ENCODE measurements around the gene SOWAHA. TPM values are rescaled to one million over a fixed set of nuclear protein-coding genes. Genes with fewer than 3 reads are reported as not detected.
"Not testable (repeated sequence)": the region's sequence is repeated elsewhere in the genome, so short reads cannot be mapped to it uniquely, and the experiment has no call there.

SOWAHA gene
- total RNA-seq, 1 experiment from 2014 or later: 0.20 TPM

GRCh38 chr5:132804219-132804618 is 8.9 kb upstream of the SOWAHA start:
- H4K8ac ChIP-seq (replicated peaks; ENCODE audit: insufficient read length, low read depth, low read length); H3K9me3 ChIP-seq (ENCODE audit: control insufficient read depth, low read depth, low read length); H3K36me3 Mint-ChIP-seq (ENCODE audit: insufficient read depth in 1 of 3, low read depth in 3 of 3); H4K20me1 ChIP-seq (ENCODE audit: control insufficient read depth, insufficient read depth, insufficient read length); H3K79me1 ChIP-seq (ENCODE audit: insufficient read depth, low read depth, low read length, poor library complexity, severe bottlenecking); H3K56ac ChIP-seq (ENCODE audit: insufficient read length, low read depth, low read length); H2AK5ac ChIP-seq (ENCODE audit: insufficient read length, low read length); H3K14ac ChIP-seq (ENCODE audit: insufficient read depth, low read length); H3K23me2 ChIP-seq (ENCODE audit: insufficient read length, low read depth, low read length, poor library complexity, severe bottlenecking); H3K79me2 ChIP-seq (ENCODE audit: insufficient read depth, low read length); H3K4me3 Mint-ChIP-seq; H2BK15ac ChIP-seq (ENCODE audit: low read depth, low read length); H3K27ac ChIP-seq (ENCODE audit: insufficient read length, low read depth, low read length); H2BK12ac ChIP-seq (ENCODE audit: insufficient read length, low read depth, low read length); H2BK5ac ChIP-seq (ENCODE audit: insufficient read length, low read length); H3K27ac Mint-ChIP-seq; H3T11ph ChIP-seq (ENCODE audit: low read length); H3K23ac ChIP-seq (ENCODE audit: insufficient read length, low read depth, low read length); H4K91ac ChIP-seq (ENCODE audit: insufficient read length, low read depth, low read length); H2BK120ac ChIP-seq (ENCODE audit: low read depth, low read length, poor library complexity, severe bottlenecking); H2BK20ac ChIP-seq (ENCODE audit: low read depth, low read length, poor library complexity, severe bottlenecking); H3K27me3 ChIP-seq (ENCODE audit: insufficient read depth, low read length); H3K4ac ChIP-seq (ENCODE audit: low read depth, low read length); H3K4me2 ChIP-seq (ENCODE audit: insufficient read depth, insufficient read length, low read length); H2AFZ ChIP-seq (ENCODE audit: low read length); H4K5ac ChIP-seq (ENCODE audit: insufficient read length, low read depth, low read length); H3K9me3 Mint-ChIP-seq; H3K9ac ChIP-seq (ENCODE audit: extremely low read depth, insufficient read length, low read length); DNase-seq; H3K18ac ChIP-seq (ENCODE audit: insufficient read length, low read depth, low read length); H3K4me1 ChIP-seq (ENCODE audit: insufficient read depth, low read length): not testable (repeated sequence)
- WGBS (ENCODE audit: extremely low coverage, insufficient read length, low lambda C conversion rate): no CpG with 5 or more reads among the region's 1 CpG
- Mint-ChIP-seq H3K4me1 (peaks cover 9 to 15% of the 10 kb centered on the region in 2 experiments), H3K27me3 (ENCODE audit: low read depth) (peaks cover 32% of the 10 kb centered on the region)

DNA sequence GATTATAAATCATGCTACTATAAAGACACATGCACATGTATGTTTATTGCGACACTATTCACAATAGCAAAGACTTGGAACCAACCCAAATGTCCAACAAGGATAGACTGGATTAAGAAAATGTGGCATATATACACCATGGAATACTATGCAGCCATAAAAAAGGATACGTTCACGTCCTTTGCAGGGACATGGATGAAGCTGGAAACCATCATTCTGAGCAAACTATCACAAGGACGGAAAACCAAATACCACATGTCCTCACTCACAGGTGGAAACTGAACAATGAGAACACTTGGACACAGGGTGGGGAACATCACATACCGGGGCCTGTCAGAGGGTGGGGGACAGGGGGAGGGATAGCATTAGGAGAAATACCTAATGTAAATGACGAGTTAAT is 7.2 kb upstream of the SOWAHA start:
- H3K79me1 ChIP-seq (ENCODE audit: insufficient read depth, low read depth, low read length, poor library complexity, severe bottlenecking); H4K5ac ChIP-seq (ENCODE audit: insufficient read length, low read depth, low read length); H2BK5ac ChIP-seq (ENCODE audit: insufficient read length, low read length); H3K9me3 Mint-ChIP-seq; H4K20me1 ChIP-seq (ENCODE audit: control insufficient read depth, insufficient read depth, insufficient read length); H3K18ac ChIP-seq (ENCODE audit: insufficient read length, low read depth, low read length); H3K9ac ChIP-seq (ENCODE audit: extremely low read depth, insufficient read length, low read length); H3K23ac ChIP-seq (ENCODE audit: insufficient read length, low read depth, low read length); H2BK120ac ChIP-seq (ENCODE audit: low read depth, low read length, poor library complexity, severe bottlenecking); H4K91ac ChIP-seq (ENCODE audit: insufficient read length, low read depth, low read length); H2AFZ ChIP-seq (ENCODE audit: low read length); H2BK20ac ChIP-seq (ENCODE audit: low read depth, low read length, poor library complexity, severe bottlenecking); H2AK5ac ChIP-seq (ENCODE audit: insufficient read length, low read length); DNase-seq; H3K79me2 ChIP-seq (ENCODE audit: insufficient read depth, low read length); H3K4me1 ChIP-seq (ENCODE audit: insufficient read depth, low read length); H3K23me2 ChIP-seq (ENCODE audit: insufficient read length, low read depth, low read length, poor library complexity, severe bottlenecking); H2BK12ac ChIP-seq (ENCODE audit: insufficient read length, low read depth, low read length); H2BK15ac ChIP-seq (ENCODE audit: low read depth, low read length); H3K9me3 ChIP-seq (ENCODE audit: control insufficient read depth, low read depth, low read length); H3K27ac ChIP-seq (ENCODE audit: insufficient read length, low read depth, low read length); H3T11ph ChIP-seq (ENCODE audit: low read length); H4K8ac ChIP-seq (replicated peaks; ENCODE audit: insufficient read length, low read depth, low read length); H3K4me2 ChIP-seq (ENCODE audit: insufficient read depth, insufficient read length, low read length); H3K4ac ChIP-seq (ENCODE audit: low read depth, low read length); H3K27ac Mint-ChIP-seq; H3K14ac ChIP-seq (ENCODE audit: insufficient read depth, low read length); H3K4me3 Mint-ChIP-seq; H3K27me3 ChIP-seq (ENCODE audit: insufficient read depth, low read length); H3K56ac ChIP-seq (ENCODE audit: insufficient read length, low read depth, low read length); H3K36me3 Mint-ChIP-seq (ENCODE audit: insufficient read depth in 1 of 3, low read depth in 3 of 3): not testable (repeated sequence)
- H3K27me3 Mint-ChIP-seq (ENCODE audit: low read depth): peaks cover 48% of the 10 kb centered on the region
- peaks cover 9 to 16% of the 10 kb centered on the region in 2 experiments for H3K4me1 Mint-ChIP-seq
- no CpG with 5 or more reads among the region's 6 CpGs for WGBS (ENCODE audit: extremely low coverage, insufficient read length, low lambda C conversion rate)
